Activated CD4-positive, alpha-beta T cell treated with anti-CD3 and anti-CD28 coated beads, Interleukin-2, amount 50 U/mL, for 48 hours (primary cell): ENCODE results near the gene RDX.
"Not testable (repeated sequence)": the region's sequence is repeated elsewhere in the genome, so short reads cannot be mapped to it uniquely, and the experiment has no call there.

Source experiments
- DNase-seq, 2 experiments: peaks; one replicate each; pipeline ENCODE4 v3.0.0-alpha.2; 2020

The RDX gene

GRCh38 chr11:110296226-110297075 lies at the start of gene RDX:
Gene RDX (minus strand): TSS chr11:110296614. CDS start chr11:110279692, 16,922 bp downstream.
- DNase-seq = peak; percentile 65 to 71

GRCh38 chr11:110345743-110346142 lies 49.3 kb upstream of the RDX start:
- no peak for DNase-seq

- DNase-seq = no peak
These were observed 44.0 kb upstream of the RDX start for GRCh38 chr11:110340436-110340835.

GRCh38 chr11:110339456-110340250 lies 43.2 kb upstream of the RDX start:
- no peak for DNase-seq

GRCh38 chr11:110338684-110339083 lies 42.3 kb upstream of the RDX start:
- no peak for DNase-seq

- DNase-seq = peak; percentile 50 to 65
These were observed 41.3 kb upstream of the RDX start for GRCh38 chr11:110337570-110338193.

- no peak for DNase-seq
These were observed 39.6 kb upstream of the RDX start for GRCh38 chr11:110336054-110336453.

GRCh38 chr11:110335358-110335757 lies 38.9 kb upstream of the RDX start:
- no peak for DNase-seq

- DNase-seq = no peak
These were observed 35.2 kb upstream of the RDX start for GRCh38 chr11:110331626-110332025.

GRCh38 chr11:110329445-110329844 lies 33.0 kb upstream of the RDX start:
- DNase-seq = no peak

GRCh38 chr11:110327508-110327907 lies 31.1 kb upstream of the RDX start:
- no peak for DNase-seq

GRCh38 chr11:110323786-110324185 lies 27.4 kb upstream of the RDX start:
- DNase-seq = no peak

- no peak for DNase-seq
These were observed 23.1 kb upstream of the RDX start for GRCh38 chr11:110319501-110319900.

GRCh38 chr11:110318638-110319404 lies 22.4 kb upstream of the RDX start:
- no peak for DNase-seq

- no peak for DNase-seq
These were observed 21.1 kb upstream of the RDX start for GRCh38 chr11:110317516-110317932.

- DNase-seq = no peak
These were observed 18.1 kb upstream of the RDX start for GRCh38 chr11:110314366-110315095.

GRCh38 chr11:110312670-110313069 lies 16.3 kb upstream of the RDX start:
- DNase-seq = no peak

- DNase-seq = peak in 1 of 2 experiments; percentile 16
These were observed 15.6 kb upstream of the RDX start for GRCh38 chr11:110311783-110312579.

- DNase-seq = no peak
These were observed 11.7 kb upstream of the RDX start for GRCh38 chr11:110308071-110308470.

GRCh38 chr11:110306019-110306388 lies 9.6 kb upstream of the RDX start:
- not testable (repeated sequence) for DNase-seq
